Lung (tissue), 12 donors: ENCODE results near the gene SPEM1. TPM values are rescaled to one million over a fixed set of nuclear protein-coding genes. Genes with fewer than 3 reads are reported as not detected.

Experiments used
- ATAC-seq: fragments of 200-7000 bp; cut with Tn5 transposase; one replicate; pipeline ENCODE4 v1.9.1; 2020; ENCODE audit warnings: moderate number of reproducible peaks; ENCODE audit not compliant: insufficient read depth, low FRiP score
- DNase-seq, 3 donors: peaks; one replicate each; pipeline ENCODE4 v3.0.0-alpha.2; 2013 to 2017
- H3K27ac ChIP-seq, 2 donors: one replicate each; pipeline ENCODE4 v1.5.1; 2013; ENCODE audit warnings: mild to moderate bottlenecking in 2 of 2, moderate library complexity in 2 of 2, control low read depth in 1 of 2, inconsistent platforms in 1 of 2, low read depth in 1 of 2, low read length in 1 of 2
- H3K27me3 ChIP-seq, 3 donors: one replicate each; pipeline ENCODE4 v1.5.1; 2013; ENCODE audit warnings: low read length in 2 of 3; ENCODE audit not compliant: control insufficient read depth in 3 of 3, insufficient read depth in 3 of 3
- H3K36me3 ChIP-seq, 4 donors: one replicate each; pipeline ENCODE4 v1.5.1; 2013; ENCODE audit warnings: low read length in 4 of 4, mild to moderate bottlenecking in 1 of 4, moderate library complexity in 1 of 4; ENCODE audit not compliant: control insufficient read depth in 4 of 4, insufficient read depth in 4 of 4
- H3K4me1 ChIP-seq, 5 donors: one replicate each; pipeline ENCODE4 v1.5.1; 2013; ENCODE audit warnings: low read length in 5 of 5, mild to moderate bottlenecking in 2 of 5, moderate library complexity in 1 of 5; ENCODE audit not compliant: control insufficient read depth in 5 of 5, insufficient read depth in 5 of 5
- H3K4me3 ChIP-seq: one replicate; pipeline ENCODE4 v1.5.1; 2013; ENCODE audit warnings: mild to moderate bottlenecking, control low read depth, moderate library complexity
- H3K9ac ChIP-seq, 2 donors: one replicate each; pipeline ENCODE4 v1.5.1; 2013; ENCODE audit warnings: low read length in 2 of 2, control low read depth in 1 of 2; ENCODE audit not compliant: insufficient read depth in 1 of 2
- H3K9me3 ChIP-seq, 4 donors: one replicate each; pipeline ENCODE4 v1.5.1; 2013; ENCODE audit warnings: low read length in 3 of 4, mild to moderate bottlenecking in 1 of 4, moderate library complexity in 1 of 4; ENCODE audit not compliant: control insufficient read depth in 4 of 4, insufficient read depth in 3 of 4
- WGBS, 2 donors: extraction: QIAGEN DNeasy Blood & Tissue Kit; methylation state at CpG; one replicate each; pipeline ENCODE4 v1.1.7; 2013; 5-methylcytosine and 5-hydroxymethylcytosine counted together
- polyA plus RNA-seq, 2 donors: library from polyadenylated mRNA; stranded (reverse); fragments of 200-250 nt; gene quantifications; one replicate each; pipeline ENCODE4 v1.2.1, GENCODE V29; 2013
- total RNA-seq, 2 donors: library from RNA; depleted of rRNA in 1 of 2; stranded (reverse); fragments of >200 nt in 1 of 2; gene quantifications; one replicate each; pipeline ENCODE4 v1.2.1, GENCODE V29; 2014 to 2021
- TF ChIP-seq, protein P1 (sequence below): IDR thresholded peaks from 2 replicates; pipeline ENCODE4 v1.5.1; 2012; ENCODE audit warnings: mild to moderate bottlenecking; ENCODE audit errors: control extremely low read depth, extremely low read depth
- donor health status: control.
- donor health status: control.
- donor health status: Bipolar disorder and iron deficiency.
- donor health status: healthy.
- donor health status: DM: yes; HTN: yes; CAD: no.

Gene SPEM1
- total and polyA plus RNA-seq, 4 donors = not detected

DNA sequence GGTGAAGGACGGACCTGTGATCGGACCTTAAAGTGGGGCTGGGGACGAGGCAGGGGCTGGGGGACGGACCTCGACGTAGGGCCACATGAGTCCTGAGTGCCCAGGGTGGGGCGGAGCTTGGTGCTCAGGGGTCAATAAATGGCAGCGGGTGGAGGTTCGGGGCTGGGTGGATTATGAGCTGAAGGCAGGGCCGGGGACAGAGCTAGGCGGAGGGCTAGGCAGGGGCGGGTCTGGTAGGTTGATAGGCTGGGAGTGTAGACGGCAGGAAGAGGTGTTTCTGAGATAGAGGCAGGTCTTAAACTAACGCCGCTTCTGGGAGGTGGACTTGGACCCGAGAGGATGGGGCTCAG, 25.5 kb downstream of the SPEM1 start:
- ATAC-seq = peak; percentile 37
- no peak overlapping the region for H3K4me3 ChIP-seq
- no peak for DNase-seq
- peaks cover 0 to 41% (median 34%) of the 10 kb centered on the region in 3 donors for H3K27me3 ChIP-seq
- TF ChIP-seq, protein P1, sequence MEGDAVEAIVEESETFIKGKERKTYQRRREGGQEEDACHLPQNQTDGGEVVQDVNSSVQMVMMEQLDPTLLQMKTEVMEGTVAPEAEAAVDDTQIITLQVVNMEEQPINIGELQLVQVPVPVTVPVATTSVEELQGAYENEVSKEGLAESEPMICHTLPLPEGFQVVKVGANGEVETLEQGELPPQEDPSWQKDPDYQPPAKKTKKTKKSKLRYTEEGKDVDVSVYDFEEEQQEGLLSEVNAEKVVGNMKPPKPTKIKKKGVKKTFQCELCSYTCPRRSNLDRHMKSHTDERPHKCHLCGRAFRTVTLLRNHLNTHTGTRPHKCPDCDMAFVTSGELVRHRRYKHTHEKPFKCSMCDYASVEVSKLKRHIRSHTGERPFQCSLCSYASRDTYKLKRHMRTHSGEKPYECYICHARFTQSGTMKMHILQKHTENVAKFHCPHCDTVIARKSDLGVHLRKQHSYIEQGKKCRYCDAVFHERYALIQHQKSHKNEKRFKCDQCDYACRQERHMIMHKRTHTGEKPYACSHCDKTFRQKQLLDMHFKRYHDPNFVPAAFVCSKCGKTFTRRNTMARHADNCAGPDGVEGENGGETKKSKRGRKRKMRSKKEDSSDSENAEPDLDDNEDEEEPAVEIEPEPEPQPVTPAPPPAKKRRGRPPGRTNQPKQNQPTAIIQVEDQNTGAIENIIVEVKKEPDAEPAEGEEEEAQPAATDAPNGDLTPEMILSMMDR = no peak
- no peak overlapping the region for H3K27ac ChIP-seq
- H3K36me3 ChIP-seq = no peaks in the 10 kb centered on the region
- no peaks in the 10 kb centered on the region for H3K9me3 ChIP-seq
- peaks cover 0 to 10% (median 3%) of the 10 kb centered on the region in 5 donors for H3K4me1 ChIP-seq
- no peak overlapping the region for H3K9ac ChIP-seq
- WGBS, 2 donors = 3 to 5% methylated on average over 16 of the region's 16 CpGs

DNA sequence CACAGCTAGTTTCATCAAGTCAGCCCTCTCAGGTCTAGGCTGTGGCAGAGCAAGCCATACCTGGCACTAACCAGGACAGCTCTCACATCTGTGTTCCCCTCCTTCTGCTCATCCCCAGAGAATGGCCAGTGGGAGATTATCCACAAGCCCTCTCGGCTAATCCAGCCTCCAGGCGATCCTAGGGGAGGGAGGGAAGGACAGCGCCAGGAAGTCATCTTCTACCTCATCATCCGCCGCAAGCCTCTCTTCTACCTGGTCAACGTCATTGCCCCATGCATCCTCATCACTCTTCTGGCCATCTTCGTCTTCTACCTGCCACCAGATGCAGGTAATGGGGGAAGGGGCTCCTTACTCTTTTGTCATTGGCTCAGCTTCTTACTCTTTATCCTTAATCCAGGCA, 28.3 kb downstream of the SPEM1 start:
- 91 to 92% methylated on average over 7 of the region's 7 CpGs for WGBS, 2 donors
- Histone ChIP-seq H3K9ac (no peak overlapping the region), H3K9me3 (no peaks in the 10 kb centered on the region), H3K4me1 (peaks cover 0 to 5% (median 0%) of the 10 kb centered on the region in 5 donors), H3K27me3 (peaks cover 0 to 35% (median 32%) of the 10 kb centered on the region in 3 donors), H3K36me3 (no peaks in the 10 kb centered on the region), H3K4me3 (no peak overlapping the region), H3K27ac (no peak overlapping the region)
- TF ChIP-seq, protein P1 = no peak
- DNase-seq (no peak), ATAC-seq (no peak)

DNA sequence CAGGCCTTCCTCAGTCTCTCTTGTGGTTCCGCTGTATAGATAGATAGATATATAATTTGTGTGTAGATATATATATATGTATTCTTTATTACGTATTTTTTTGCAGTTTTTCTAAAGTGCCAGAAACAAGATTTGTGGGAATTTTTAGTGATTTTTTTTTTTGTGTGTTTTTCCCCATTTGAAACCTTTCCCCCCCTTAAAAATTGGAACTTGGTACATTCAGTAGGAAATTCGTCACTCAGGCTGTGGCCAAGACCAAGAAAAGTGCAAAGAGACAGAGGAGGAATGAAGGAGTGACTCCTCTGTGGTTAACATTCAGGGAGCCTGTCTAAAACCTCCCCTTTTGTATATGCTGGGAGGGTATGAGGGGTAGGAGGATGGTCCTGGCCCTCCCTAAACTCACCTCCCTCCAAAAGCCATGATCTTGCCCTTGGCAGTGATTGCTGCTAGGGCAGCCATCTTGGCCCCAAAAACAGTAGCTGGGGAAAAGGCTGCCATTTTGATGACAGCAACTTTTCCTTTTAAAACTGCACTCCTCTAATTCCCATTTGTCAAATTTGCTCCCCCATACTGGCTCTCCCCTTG, 39.9 kb downstream of the SPEM1 start:
- Histone ChIP-seq H3K4me3 (no peak overlapping the region), H3K9ac (no peak overlapping the region), H3K27me3 (no peaks in the 10 kb centered on the region), H3K4me1 (peaks cover 0 to 2% (median 0%) of the 10 kb centered on the region in 5 donors), H3K27ac (peak overlapping the region in 1 of 2 donors; percentile 4), H3K9me3 (no peaks in the 10 kb centered on the region), H3K36me3 (peaks cover 2 to 23% (median 9%) of the 10 kb centered on the region in 4 donors)
- no peak for ATAC-seq
- 77 to 81% methylated on average over 3 of the region's 3 CpGs for WGBS, 2 donors
- DNase-seq = no peak
- TF ChIP-seq, protein P1 = no peak
